Measurements from ENCODE around the gene HAND1. TPM values are rescaled to one million over a fixed set of nuclear protein-coding genes. Genes with fewer than 3 reads are reported as not detected.

HAND1 gene
- total RNA-seq, 1 donor from 2014 or later, result not detected

GRCh38 chr5:154491941-154492340 lies 13.9 kb upstream of the HAND1 start:
- Histone ChIP-seq H3K4me3 (no peak overlapping the region), H3K9me3 (no peaks in the 10 kb centered on the region), H3K4me1 (no peaks in the 10 kb centered on the region), H3K36me3 (no peaks in the 10 kb centered on the region), H3K27me3 (peaks cover 4% of the 10 kb centered on the region), H3K27ac (no peak overlapping the region)
- TF ChIP-seq POLR2AphosphoS5 (IDR thresholded peaks at IDR 0.05; ENCODE audit: insufficient read depth in 1 of 2, low read depth in 1 of 2), result no peak
- TF ChIP-seq CTCF (IDR thresholded peaks at IDR 0.05), result no peak
- TF ChIP-seq POLR2A (IDR thresholded peaks at IDR 0.05), result no peak
- intact Hi-C loops (cut with DNase I), result no loop called here
- DNase-seq (ENCODE audit: extremely low spot score in 2 of 2), result no peak

GRCh38 chr5:154487541-154487940 lies 9.5 kb upstream of the HAND1 start:
- Histone ChIP-seq H3K36me3 (no peaks in the 10 kb centered on the region), H3K4me1 (no peaks in the 10 kb centered on the region), H3K27me3 (peaks cover 28% of the 10 kb centered on the region), H3K4me3 (no peak overlapping the region), H3K27ac (no peak overlapping the region), H3K9me3 (no peaks in the 10 kb centered on the region)
- intact Hi-C loops (cut with DNase I), result no loop called here
- TF ChIP-seq POLR2A (IDR thresholded peaks at IDR 0.05) (no peak), POLR2AphosphoS5 (IDR thresholded peaks at IDR 0.05; ENCODE audit: insufficient read depth in 1 of 2, low read depth in 1 of 2) (no peak), CTCF (IDR thresholded peaks at IDR 0.05) (no peak)
- DNase-seq (ENCODE audit: extremely low spot score in 2 of 2), result no peak

GRCh38 chr5:154486427-154486866 lies 8.4 kb upstream of the HAND1 start:
- no peak overlapping the region for H3K27ac ChIP-seq
- DNase-seq (ENCODE audit: extremely low spot score in 2 of 2), result no peak
- no peaks in the 10 kb centered on the region for H3K36me3 ChIP-seq
- intact Hi-C loops (cut with DNase I), result no loop called here
- H3K9me3 ChIP-seq, result no peaks in the 10 kb centered on the region
- no peaks in the 10 kb centered on the region for H3K4me1 ChIP-seq
- no peak overlapping the region for H3K4me3 ChIP-seq
- H3K27me3 ChIP-seq, result peaks cover 28% of the 10 kb centered on the region
- TF ChIP-seq POLR2AphosphoS5 (IDR thresholded peaks at IDR 0.05; ENCODE audit: insufficient read depth in 1 of 2, low read depth in 1 of 2), result no peak

GRCh38 chr5:154485850-154486426 lies 7.9 kb upstream of the HAND1 start:
- TF ChIP-seq POLR2A (IDR thresholded peaks at IDR 0.05) (no peak), POLR2AphosphoS5 (IDR thresholded peaks at IDR 0.05; ENCODE audit: insufficient read depth in 1 of 2, low read depth in 1 of 2) (no peak), CTCF (IDR thresholded peaks at IDR 0.05) (no peak)
- H3K4me3 ChIP-seq, result no peak overlapping the region
- intact Hi-C loops (cut with DNase I), result no loop called here
- DNase-seq (ENCODE audit: extremely low spot score in 2 of 2), result no peak
- H3K9me3 ChIP-seq, result no peaks in the 10 kb centered on the region
- H3K4me1 ChIP-seq, result no peaks in the 10 kb centered on the region
- no peaks in the 10 kb centered on the region for H3K36me3 ChIP-seq
- no peak overlapping the region for H3K27ac ChIP-seq
- peaks cover 28% of the 10 kb centered on the region for H3K27me3 ChIP-seq

DNA sequence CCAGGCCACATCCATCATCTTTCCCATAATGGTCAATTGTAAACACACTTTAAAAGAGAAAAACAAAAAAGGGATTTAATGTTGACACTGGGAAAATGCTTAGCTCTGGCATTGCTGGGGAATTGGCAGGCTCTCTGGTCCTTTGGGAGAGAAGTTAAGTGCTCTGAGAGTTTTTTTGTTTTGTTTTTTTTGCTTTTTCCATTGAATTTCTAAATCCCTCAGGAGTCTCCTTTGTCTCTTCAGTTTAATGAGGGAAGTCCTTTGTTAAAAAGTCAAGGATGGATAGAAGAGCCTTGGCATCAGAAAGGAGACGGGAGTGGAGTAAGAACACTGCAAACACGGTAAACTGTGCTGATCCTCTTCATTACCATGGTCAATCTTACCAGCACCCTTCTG lies 7.1 kb upstream of the HAND1 start:
- TF ChIP-seq POLR2AphosphoS5 (IDR thresholded peaks at IDR 0.05; ENCODE audit: insufficient read depth in 1 of 2, low read depth in 1 of 2), result no peak
- TF ChIP-seq CTCF (IDR thresholded peaks at IDR 0.05), result no peak
- TF ChIP-seq POLR2A (IDR thresholded peaks at IDR 0.05), result no peak
- DNase-seq (ENCODE audit: extremely low spot score in 2 of 2), result no peak
- no peaks in the 10 kb centered on the region for H3K36me3 ChIP-seq
- peaks cover under 1% of the 10 kb centered on the region for H3K4me1 ChIP-seq
- H3K9me3 ChIP-seq, result no peaks in the 10 kb centered on the region
- no peak overlapping the region for H3K27ac ChIP-seq
- peaks cover 32% of the 10 kb centered on the region for H3K27me3 ChIP-seq
- intact Hi-C loops (cut with DNase I), result no loop called here
- H3K4me3 ChIP-seq, result no peak overlapping the region
